Measurements from ENCODE around the gene RPS21. TPM values are rescaled to one million over a fixed set of nuclear protein-coding genes. Genes with fewer than 3 reads are reported as not detected.

Gene RPS21
- total RNA-seq, 1 donor from 2014 or later = 1,828 TPM

GRCh38 chr20:62393335-62393665 is 6.4 kb downstream of the RPS21 start:
- H3K4me1 ChIP-seq = no peaks in the 10 kb centered on the region
- DNase-seq (ENCODE audit: low spot score in 2 of 2) = no peak
- no peaks in the 10 kb centered on the region for H3K9me3 ChIP-seq
- no peak overlapping the region for H3K4me3 ChIP-seq
- no peak overlapping the region for H3K27ac ChIP-seq
- no peaks in the 10 kb centered on the region for H3K27me3 ChIP-seq
- intact Hi-C loops (cut with DNase I) = no loop called here
- peaks cover 27 to 53% of the 10 kb centered on the region in 2 donors for H3K36me3 ChIP-seq
- no peak for TF ChIP-seq CTCF (IDR thresholded peaks at IDR 0.05)

- H3K9me3 ChIP-seq = no peaks in the 10 kb centered on the region
- H3K27ac ChIP-seq = no peak overlapping the region
- intact Hi-C loops (cut with DNase I) = no loop called here
- no peak for DNase-seq (ENCODE audit: low spot score in 2 of 2)
- no peak overlapping the region for H3K4me3 ChIP-seq
- TF ChIP-seq CTCF (IDR thresholded peaks at IDR 0.05) = no peak
- H3K4me1 ChIP-seq = no peaks in the 10 kb centered on the region
- peaks cover 25 to 50% of the 10 kb centered on the region in 2 donors for H3K36me3 ChIP-seq
- H3K27me3 ChIP-seq = no peaks in the 10 kb centered on the region
These were observed 6.9 kb downstream of the RPS21 start for GRCh38 chr20:62393830-62394229.

- no peak for TF ChIP-seq CTCF (IDR thresholded peaks at IDR 0.05)
- no peak overlapping the region for H3K4me3 ChIP-seq
- H3K27ac ChIP-seq = no peak overlapping the region
- no peak for DNase-seq (ENCODE audit: low spot score in 2 of 2)
- no peaks in the 10 kb centered on the region for H3K27me3 ChIP-seq
- no peaks in the 10 kb centered on the region for H3K4me1 ChIP-seq
- no peaks in the 10 kb centered on the region for H3K9me3 ChIP-seq
- peaks cover 25 to 46% of the 10 kb centered on the region in 2 donors for H3K36me3 ChIP-seq
- intact Hi-C loops (cut with DNase I) = no loop called here
These were observed 7.6 kb downstream of the RPS21 start for GRCh38 chr20:62394248-62395245.

GRCh38 chr20:62395311-62396242 is 8.7 kb downstream of the RPS21 start:
- H3K27me3 ChIP-seq = no peaks in the 10 kb centered on the region
- no peak for TF ChIP-seq CTCF (IDR thresholded peaks at IDR 0.05)
- no peak for DNase-seq (ENCODE audit: low spot score in 2 of 2)
- no peaks in the 10 kb centered on the region for H3K4me1 ChIP-seq
- H3K36me3 ChIP-seq = peaks cover 25 to 46% of the 10 kb centered on the region in 2 donors
- H3K4me3 ChIP-seq = no peak overlapping the region
- no peak overlapping the region for H3K27ac ChIP-seq
- no peaks in the 10 kb centered on the region for H3K9me3 ChIP-seq
- intact Hi-C loops (cut with DNase I) = no loop called here

GRCh38 chr20:62396367-62397239 is 9.7 kb downstream of the RPS21 start:
- H3K9me3 ChIP-seq = no peaks in the 10 kb centered on the region
- peaks cover 18 to 40% of the 10 kb centered on the region in 2 donors for H3K36me3 ChIP-seq
- DNase-seq (ENCODE audit: low spot score in 2 of 2) = no peak
- intact Hi-C loops (cut with DNase I) = no loop called here
- no peak for TF ChIP-seq CTCF (IDR thresholded peaks at IDR 0.05)
- H3K4me1 ChIP-seq = no peaks in the 10 kb centered on the region
- no peak overlapping the region for H3K27ac ChIP-seq
- H3K27me3 ChIP-seq = no peaks in the 10 kb centered on the region
- H3K4me3 ChIP-seq = no peak overlapping the region
